GM18498 (cell line): ENCODE measurements around the gene PARD3.

Experiments
- ATAC-seq: cut with Tn5 transposase; IDR thresholded peaks from one replicate; pipeline ENCODE4 v1.9.1; 2021; ENCODE audit warnings: mild to moderate bottlenecking, moderate library complexity; ENCODE audit not compliant: unreplicated experiment

PARD3 gene

DNA sequence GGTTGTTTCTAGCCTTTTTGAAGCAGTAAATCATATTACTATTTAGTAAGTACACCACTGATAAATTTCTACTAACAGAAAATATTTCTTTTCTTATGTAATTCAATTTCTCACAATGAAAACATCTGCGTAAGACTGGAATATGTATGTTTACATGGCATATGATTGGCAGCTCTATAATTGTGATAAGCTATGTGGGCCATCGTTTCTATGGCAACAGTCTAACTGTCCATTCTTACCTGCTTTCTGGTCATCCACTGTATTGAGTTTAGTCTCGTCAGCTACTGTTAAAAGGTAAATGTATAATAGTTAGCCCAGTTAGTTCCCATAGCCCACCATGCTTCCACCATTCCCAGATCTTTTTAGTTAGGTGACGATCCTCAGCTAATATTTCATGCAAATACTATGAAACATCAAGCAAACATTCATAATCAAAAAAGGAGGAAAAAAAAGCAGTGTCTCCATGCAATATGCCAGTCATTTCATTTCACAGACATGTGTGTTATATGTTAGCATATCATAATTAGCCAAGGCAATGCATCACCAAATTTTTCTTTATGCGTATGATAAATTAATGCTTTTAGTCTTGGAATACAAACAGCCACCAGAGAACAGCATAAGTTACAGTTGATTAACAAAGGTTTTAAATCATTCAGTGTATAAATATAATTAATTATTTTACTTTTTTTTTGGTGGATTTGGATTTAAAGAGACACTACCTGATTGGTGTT, 479.0 kb downstream of the PARD3 start:
- no peak for ATAC-seq

DNA sequence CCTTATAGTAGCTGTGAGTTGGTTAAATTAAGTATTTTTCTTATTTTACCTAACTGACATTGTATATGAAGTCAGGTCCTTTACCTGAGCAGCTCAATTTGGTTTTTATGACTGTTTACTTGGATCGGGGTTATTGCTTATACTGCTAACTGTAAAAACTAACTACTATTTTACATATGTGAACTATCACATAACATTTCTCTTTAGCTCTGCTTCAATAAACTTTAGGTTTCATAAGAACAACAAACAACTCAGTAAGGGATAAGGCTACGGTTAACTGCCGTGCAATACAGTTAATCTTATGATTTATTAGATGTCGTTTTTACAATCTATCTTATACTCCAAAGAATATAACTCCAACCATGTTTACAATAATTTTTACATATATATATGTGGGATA, 480.2 kb downstream of the PARD3 start:
- no peak for ATAC-seq

DNA sequence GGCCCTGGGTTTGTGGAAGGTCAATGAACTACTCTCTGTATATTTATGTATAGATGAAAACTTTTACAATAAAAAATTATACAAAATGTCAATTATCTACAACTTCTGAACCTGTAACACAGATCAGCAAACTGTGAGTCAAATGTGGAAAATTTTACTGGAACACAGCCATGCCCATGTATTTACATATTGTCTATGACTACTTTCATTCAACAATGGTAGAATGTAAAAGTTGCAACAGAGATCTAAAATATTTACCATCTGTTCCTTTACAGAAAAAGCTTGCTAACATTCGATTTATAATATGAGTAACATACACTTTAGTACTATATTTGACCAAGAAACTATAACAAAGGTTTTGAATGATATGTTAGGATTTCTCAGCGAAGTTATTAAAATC, 481.6 kb downstream of the PARD3 start:
- no peak for ATAC-seq

DNA sequence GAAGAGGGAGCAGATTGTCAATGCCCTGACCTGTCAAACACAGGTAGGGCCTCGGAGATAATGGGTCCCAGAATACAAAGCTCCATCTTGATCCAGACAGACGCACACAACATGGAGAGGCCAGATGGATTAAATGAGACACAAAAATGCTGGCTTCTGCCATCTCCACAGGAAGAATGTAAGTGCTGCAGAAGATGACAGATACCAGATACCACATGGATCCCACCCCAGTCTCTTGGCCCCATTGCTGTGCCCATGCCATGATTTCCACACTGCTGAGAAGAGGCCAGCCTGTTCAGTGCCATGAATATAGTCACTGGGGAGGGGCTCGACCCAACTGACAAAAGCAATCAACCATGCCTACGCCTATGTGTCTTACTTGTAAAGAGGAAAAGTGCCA, 487.9 kb downstream of the PARD3 start:
- ATAC-seq = no peak

DNA sequence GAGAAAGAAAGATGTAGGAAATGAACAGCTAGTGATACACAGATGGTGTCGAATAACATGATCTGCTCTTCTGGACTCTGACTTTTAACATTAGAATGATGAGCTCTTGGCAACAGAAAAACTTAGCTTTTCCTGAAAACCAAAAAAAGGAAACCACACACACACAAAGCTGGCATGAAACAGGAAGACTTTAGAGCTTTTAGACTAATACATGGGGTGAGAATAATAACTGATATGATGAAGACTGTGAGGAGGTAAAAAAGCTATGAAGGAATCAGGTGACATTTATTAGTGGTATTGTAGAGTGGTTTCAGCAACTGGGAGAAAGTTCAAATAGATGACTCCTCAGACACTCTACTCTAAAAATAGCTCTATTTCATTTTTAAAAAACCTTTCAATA, 491.9 kb downstream of the PARD3 start:
- no peak for ATAC-seq

DNA sequence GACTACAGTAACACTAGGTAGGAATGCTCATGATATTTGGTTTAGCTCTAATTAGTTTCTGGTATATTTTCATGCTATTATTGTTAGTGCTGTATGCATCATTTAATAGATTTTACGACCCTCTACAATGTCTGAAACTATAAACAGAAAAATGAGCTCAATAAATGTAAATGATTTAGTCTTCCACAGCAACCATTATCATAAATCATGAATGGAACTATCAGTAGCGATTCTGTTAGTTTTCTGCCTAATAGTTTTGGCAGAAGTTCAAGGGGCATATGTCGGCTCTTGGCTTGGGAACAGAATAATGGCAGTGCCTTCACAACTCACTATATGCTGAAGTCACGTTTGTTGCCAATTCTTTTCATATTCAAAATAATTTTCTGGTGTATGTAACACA, 494.8 kb downstream of the PARD3 start:
- ATAC-seq = no peak

DNA sequence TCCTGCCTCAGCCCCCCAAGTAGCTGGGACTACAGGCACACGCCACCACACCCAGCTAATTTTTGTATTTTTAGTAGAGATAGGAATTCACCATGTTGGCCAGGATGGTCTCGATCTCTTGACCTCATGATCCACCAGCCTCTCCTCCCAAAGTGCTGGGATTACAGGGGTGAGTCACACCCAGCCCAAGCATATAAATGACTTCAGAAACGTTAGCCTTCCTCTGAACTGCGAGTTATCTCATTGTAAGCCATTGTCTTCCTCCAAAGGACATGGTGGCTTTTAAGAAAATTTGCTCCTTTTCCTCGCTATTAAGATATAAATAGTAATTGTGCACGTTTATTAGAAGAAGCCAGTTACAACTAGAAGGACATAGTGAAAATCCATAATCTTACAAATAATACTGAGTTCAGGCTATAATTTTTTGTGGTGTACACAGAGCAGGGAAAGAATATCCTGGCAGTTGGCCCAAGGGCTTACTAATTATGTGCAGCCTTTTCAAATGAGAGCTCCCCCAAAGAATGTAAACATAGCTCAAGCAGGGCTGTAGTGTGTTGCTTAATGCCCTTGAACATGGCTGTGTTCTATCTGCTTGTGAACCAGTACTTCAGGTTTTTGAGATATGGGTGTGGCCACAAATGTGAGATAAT, 495.8 kb downstream of the PARD3 start:
- ATAC-seq = no peak

DNA sequence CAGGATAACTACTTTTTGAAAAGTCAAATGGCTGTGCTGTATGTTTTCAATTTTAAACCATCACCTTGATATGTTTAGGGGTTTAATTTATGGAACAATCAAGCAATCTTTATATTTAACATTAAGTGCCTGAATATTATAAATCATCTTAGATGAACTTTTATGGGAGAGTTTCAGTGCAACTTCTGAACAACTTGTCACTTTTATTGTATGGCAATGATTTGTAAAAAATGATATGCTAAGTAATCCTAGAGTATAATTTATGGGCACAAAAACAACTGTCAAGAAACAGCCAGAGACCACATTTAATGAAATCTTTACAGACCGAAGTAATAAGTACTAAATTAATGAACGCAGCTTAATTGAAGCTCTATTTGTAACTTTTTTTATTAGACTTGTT, 498.9 kb downstream of the PARD3 start:
- no peak for ATAC-seq

DNA sequence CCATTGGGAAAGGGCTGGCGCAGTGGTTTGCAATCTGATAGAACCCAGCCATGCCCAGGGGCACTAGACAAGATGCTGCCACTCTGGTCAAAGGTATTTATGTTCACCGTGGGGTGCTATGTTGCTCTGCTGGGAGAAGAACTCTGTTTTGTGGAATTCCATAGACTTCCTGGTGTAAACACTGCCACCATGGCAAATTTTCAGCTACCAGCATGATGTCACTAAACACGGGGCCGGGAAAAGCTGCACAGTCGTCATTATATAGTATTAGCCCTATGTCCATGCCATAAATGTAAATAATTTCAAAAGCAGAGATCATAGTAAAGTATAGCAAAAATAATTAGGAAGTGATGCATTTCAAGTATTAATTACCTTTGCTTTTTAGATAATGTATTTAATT, 500.6 kb downstream of the PARD3 start:
- ATAC-seq = no peak

DNA sequence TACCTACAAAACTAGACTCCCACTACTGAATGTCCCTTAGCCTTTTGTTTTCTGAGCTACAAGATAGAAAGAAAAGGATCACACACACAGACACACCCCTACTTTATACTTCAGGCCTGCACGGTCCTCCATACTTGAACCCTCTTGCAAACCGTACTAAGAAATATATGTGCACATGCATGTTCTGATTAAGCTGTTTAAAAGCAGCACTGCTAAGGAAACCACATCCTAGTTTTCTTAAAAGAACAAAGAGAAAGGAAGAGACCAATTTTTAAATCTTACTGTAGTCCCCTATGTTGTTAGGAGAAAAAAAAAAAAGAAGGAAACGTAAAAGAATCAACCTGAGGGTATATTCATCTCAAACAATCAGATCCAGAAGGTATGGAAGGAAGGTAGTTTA, 501.2 kb downstream of the PARD3 start:
- ATAC-seq = no peak

DNA sequence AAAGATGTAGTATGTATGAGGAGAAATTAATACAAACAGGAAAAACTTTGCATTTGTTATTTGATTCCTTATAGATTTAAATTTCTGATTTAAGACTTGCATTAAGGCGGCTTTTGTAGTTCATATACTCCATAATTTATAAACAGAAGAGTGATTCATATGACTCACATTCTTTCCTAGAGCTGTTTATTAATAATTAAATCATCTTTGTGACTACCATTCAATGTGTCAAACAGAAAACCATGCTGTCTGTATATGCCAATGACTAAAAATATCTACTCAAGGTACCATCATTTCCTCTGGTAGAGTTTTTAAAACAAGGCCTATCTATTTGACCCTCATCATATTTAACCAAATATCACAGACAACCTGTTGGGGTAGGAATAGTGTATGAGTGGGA, 501.7 kb downstream of the PARD3 start:
- ATAC-seq = no peak

DNA sequence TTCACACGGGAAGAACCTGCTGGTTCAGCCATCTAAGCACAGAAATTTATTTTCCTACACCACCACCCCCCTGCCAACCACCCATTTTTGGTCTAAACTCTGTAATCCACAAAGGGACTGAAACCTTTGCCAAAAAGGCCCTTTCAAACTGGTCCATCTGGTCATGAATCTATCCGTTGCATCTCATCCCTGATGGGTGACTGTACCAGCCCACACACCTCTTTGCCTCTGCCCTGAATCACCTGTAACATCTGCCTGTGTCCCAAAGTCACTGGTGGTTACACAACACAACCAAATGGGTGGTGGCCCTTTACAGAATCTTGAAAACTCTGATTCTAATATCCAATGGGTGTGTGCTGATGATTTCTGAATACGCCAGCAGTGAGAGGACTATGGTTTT, 503.4 kb downstream of the PARD3 start:
- no peak for ATAC-seq

DNA sequence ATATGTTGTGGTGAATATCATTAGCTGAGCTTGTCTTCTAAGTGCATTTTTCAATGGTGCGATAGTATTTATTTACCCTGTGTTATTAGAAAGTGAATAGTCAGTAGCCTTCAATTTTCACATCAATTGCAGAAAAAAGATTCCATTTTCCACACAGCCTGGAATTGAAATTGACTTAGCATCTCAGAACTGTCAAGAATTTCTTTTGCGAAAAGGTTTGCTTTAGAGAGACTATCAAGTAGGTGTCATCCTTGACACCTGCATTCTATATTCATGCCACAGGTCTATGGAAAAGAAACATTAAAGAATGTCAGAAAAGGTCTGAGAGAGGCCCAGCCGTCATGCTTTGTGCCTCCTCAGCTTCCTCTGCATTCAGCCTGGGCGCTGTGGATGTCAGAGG, 504.9 kb downstream of the PARD3 start:
- no peak for ATAC-seq

DNA sequence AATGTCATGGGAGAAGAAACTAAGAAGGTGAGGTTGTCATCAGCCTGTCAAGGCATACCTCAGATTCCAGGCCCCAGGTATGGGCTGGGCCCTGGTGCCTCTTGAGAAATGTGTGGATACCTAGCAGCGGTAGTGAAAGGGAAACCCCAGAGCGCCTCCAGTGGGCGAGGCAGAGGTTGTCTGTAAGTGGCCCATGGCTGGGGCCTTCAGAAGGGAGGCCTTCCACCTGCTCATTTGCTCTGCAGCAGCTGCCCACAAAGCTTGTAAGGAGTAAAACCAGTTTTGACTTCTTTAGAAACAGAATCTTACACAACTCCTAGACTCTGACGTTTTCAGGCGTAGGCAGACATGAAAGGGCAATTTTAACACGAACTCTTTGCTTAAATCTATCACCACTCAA, 509.9 kb downstream of the PARD3 start:
- ATAC-seq = no peak

DNA sequence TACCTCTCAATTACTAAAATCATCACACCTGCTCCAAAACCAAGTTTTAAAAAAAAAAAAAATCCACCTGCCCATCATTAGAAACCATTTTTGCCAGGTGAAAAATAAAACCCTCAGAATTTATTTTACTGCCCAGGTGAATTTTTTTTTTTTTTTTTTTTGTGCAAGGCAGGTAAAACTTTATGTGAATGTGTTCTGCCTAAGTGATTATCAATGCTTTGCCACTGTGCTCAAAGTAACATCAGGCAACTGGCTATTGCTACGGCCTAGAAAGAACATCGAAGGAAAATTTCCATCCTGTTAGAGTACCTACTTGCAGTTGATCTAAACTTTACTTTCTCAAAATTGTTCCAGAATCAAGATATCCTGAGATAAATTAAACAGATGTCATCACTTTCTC, 512.1 kb downstream of the PARD3 start:
- no peak for ATAC-seq

DNA sequence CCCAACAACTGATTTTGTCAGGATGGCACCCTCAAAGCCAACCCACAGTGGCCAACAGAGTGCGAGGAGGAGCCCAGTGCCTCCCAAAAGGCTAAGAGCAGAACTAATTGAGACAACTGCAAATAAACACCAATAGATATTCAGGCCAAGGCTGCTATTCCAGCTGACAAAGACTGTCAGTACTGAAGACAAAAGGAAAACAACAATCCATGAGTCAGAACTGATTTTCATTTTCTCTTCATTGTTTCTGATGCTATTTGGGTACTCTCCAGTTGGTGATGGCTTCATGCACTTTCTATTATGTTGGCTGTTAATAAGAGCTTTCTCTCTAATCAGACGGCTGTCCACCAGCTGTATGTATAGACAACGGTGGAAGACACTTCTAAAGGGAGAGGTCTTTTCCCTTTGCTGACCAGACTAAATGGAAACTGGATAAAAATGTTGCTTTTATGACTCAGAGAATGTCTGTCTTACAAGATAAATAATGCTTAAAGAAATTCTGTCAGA, 515.9 kb downstream of the PARD3 start:
- ATAC-seq = no peak

DNA sequence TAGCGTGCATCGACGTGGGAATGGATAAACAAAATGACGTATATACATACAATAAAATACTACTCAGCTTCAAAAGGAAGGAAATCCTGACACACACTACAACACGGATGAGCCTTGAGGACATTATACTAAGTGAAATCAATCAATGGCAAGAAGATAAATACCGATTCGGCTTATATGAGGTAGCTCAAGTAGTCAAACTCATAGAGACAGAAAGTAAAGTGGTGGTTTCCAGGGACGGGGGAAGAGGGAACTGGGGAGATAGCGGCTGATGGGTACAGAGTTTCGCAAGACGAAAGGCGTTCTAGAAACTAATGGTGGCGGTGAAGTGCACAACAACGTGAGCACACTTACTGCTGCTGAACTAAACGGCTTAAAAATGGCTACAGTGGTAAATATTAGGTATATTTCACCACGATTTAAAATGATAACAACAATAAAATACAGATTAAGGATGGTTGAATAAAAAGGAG, 516.7 kb downstream of the PARD3 start:
- no peak for ATAC-seq

DNA sequence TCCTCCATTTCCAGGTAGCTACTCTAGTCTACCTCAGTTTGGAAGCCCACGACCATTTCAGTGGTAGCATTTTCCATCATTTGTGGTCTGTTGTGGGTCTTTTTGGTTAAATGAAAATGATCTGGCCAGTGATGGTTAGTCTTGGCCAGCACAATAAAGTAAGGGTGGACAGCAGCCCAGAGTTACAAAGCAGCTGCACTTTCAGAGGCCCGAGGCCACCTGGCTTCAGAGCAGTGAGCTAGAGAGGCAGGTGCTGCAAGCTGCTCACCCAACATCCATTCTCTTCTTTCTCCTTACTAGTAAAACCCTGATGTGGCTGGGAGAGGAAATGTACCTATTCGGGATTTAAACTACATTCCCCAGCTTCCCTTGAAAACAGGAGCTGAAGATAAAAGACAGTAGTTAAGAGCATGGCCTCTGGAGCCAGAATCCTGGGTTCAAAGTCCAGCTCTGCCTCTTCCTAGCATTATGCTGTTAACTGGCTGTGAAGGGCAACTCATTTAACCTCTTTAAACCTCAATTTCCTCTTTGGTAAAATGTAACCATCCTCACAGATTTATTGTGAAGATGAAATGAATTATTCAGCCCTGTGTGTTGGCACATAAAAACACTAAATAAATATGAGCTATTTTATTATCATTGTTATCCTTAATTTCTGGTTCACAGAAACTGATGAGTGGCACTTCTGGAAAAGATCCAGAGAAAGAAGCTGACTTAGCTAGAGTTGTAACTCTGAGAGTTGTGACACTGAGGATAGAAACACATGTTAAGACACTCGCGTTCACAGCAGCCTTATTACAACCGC, 517.4 kb downstream of the PARD3 start:
- no peak for ATAC-seq

DNA sequence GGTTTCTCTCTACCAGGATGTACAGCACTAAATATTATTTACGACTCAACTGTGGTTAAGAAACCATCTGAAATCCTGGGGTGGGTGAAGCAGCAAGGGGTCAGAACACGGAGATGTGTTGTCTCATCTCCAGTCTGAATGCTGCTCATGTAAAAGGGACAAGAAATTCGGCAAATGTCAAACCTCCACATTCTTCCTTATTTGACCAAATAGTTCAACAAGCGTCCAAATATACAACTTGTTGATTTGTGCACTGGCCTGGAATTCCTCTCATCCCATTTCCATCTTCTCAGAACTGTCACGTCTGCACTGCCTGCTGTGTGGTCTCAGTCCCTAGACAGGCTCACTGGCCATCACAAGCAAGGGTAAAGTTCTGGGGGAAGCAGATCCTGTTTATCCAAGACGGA, 520.0 kb downstream of the PARD3 start:
- no peak for ATAC-seq

DNA sequence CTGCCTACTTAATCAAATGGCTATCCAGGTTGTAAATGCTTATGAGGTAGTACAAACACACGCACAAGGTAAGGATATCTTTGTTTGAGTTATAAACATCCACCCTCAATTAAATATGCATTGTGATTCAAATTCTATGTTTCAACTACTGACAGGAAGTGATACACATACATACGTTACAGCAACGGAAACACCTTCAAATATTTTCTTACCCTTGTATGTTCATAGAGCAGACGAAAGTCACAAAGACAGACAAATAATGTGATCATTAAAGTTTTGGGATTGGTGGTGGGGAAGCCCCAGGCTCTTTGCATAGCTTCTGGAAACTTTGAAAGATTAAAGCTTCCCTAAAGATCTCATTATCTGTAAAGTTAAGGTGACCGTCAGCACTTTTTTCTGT, 521.0 kb downstream of the PARD3 start:
- ATAC-seq = no peak

DNA sequence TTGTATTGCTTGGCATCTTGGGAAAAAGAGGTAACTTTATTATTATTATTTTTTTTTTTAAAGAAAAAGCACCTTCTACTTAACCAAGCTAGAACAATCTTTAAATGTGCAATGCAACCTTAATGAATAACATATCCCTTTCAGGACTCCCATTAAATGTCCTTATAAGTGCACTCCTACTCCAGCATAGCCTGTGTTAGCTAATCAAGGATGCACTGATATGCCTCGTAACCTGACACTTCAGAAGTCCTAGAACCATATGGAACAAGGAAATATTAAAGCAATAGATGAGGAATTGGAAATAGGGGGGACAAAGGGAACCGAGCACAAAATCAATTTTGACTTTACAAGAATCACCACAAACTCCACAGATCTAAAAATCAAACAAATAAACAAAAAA, 522.4 kb downstream of the PARD3 start:
- no peak for ATAC-seq

DNA sequence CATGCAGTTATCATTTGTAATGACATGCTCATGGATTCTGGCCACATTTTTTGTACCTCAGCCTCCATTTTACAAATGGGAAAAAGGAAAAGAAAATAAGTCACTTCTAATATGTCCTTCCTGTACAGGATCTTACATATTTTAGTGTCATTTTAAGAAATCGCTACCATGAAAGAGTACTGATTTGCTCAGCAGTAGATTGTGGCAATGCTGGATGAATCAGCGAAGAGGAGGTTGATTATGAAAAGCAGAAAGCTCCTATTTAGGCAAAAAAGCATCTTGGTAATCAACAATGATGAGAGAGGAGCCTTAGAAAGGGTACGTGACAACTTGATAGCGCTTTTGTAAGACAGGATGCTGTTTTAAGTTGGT, 522.9 kb downstream of the PARD3 start:
- ATAC-seq = no peak
